HepG2 (cell line): ENCODE measurements around the gene QRICH2.

Experiments used
- ZNF20 ChIP-seq: sonication (generic); formaldehyde crosslinking; IDR thresholded peaks from 2 replicates; pipeline ENCODE4 v1.4.0; 2020; ENCODE audit warnings: mild to moderate bottlenecking, moderate library complexity, missing genetic modification reagents
- ZNF407 ChIP-seq: sonication (generic); formaldehyde crosslinking; IDR thresholded peaks from one replicate; pipeline ENCODE4 v1.5.1; 2020; ENCODE audit warnings: mild to moderate bottlenecking, missing genetic modification reagents; ENCODE audit errors: not compliant biosample characterization

GRCh38 chr17:76239538-76240274 lies 68.4 kb downstream of the QRICH2 start:
- TF ChIP-seq ZNF20 (CRISPR knock-in tag) (no peak), ZNF407 (CRISPR knock-in tag) (no peak)
